Stimulated activated memory B cell treated with anti-CD40 and anti-IgM and Interleukin-4, amounts not matched to agents 10 μg/mL and 1 μg/mL and 100 μg/mL, for 72 hours (primary cell): ENCODE data around the gene GPR87.

Experiments
- ATAC-seq: fragments of 150-1000 bp; cut with Tn5 transposase; 2 replicates; pipeline ENCODE4 v1.10.0; 2021
- H3K27ac Mint-ChIP-seq: one replicate; pipeline ENCODE4 v1.8.0; 2022; ENCODE audit warnings: mild to moderate bottlenecking, mixed read lengths
- H3K27me3 Mint-ChIP-seq: one replicate; pipeline ENCODE4 v1.8.0; 2022; ENCODE audit warnings: mixed read lengths
- H3K36me3 Mint-ChIP-seq: one replicate; pipeline ENCODE4 v1.8.0; 2022; ENCODE audit warnings: mixed read lengths
- H3K4me1 Mint-ChIP-seq: one replicate; pipeline ENCODE4 v1.8.0; 2022; ENCODE audit warnings: mixed read lengths
- H3K4me3 Mint-ChIP-seq: one replicate; pipeline ENCODE4 v1.8.0; 2022; ENCODE audit warnings: mild to moderate bottlenecking, moderate library complexity, mixed read lengths
- H3K9me3 Mint-ChIP-seq: one replicate; pipeline ENCODE4 v1.8.0; 2022; ENCODE audit warnings: mixed read lengths

Gene GPR87

GRCh38 chr3:151327571-151328198 is 11.1 kb upstream of the GPR87 start:
- Mint-ChIP-seq H3K36me3 (no peaks in the 10 kb centered on the region), H3K9me3 (no peaks in the 10 kb centered on the region), H3K4me1 (peaks cover 6% of the 10 kb centered on the region), H3K27ac (no peak overlapping the region), H3K4me3 (no peak overlapping the region), H3K27me3 (no peaks in the 10 kb centered on the region)
- ATAC-seq = no peak

DNA sequence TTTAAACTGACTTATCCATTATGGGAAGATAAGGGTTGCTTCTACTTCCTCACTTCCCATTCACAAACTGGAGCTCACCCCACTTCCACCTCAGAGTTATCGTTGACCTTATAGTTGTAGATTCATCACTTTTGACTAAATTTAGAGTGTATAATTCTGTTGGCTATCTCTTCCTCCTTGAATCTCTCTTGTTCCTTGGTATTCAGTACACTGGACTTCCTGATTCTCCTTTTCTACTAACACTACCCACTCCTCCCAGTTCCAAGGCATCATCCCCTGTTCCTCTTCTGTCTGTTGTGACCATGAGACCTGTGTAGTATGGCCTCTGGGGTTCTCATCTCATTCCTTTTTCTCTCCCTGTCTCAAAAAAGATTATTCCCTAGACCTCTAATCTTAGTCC is 5.9 kb upstream of the GPR87 start:
- H3K27me3 Mint-ChIP-seq = no peaks in the 10 kb centered on the region

GRCh38 chr3:151321526-151321925 is 4.9 kb upstream of the GPR87 start:
- H3K36me3 Mint-ChIP-seq = no peaks in the 10 kb centered on the region
- peaks cover 6% of the 10 kb centered on the region for H3K4me1 Mint-ChIP-seq
- ATAC-seq = no peak
- no peak overlapping the region for H3K27ac Mint-ChIP-seq
- no peaks in the 10 kb centered on the region for H3K27me3 Mint-ChIP-seq
- H3K4me3 Mint-ChIP-seq = no peak overlapping the region
- no peaks in the 10 kb centered on the region for H3K9me3 Mint-ChIP-seq

More for the DNA sequence above, 5.9 kb upstream of the GPR87 start:
- ATAC-seq = no peak
- Mint-ChIP-seq H3K4me3 (no peak overlapping the region), H3K9me3 (no peaks in the 10 kb centered on the region), H3K4me1 (peaks cover 6% of the 10 kb centered on the region), H3K27ac (no peak overlapping the region), H3K36me3 (no peaks in the 10 kb centered on the region)

DNA sequence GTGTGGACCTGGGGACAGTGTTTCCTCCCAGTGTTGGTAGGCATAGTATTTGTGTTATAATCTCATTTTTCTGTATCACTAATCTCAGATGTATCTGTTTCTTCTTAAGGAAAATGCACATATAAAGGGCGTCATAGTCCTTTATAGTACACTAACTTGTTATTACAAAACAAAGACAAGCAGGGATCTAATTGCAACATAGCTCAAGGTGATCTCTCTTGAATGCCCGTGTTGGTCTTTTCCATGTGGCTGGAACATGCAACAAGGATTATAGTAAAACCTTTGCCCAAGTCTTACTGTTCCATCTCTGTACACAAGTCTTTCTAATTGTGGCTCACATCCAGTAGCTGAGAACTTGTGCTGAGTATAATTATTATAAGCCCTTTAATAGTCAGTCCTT is 3.5 kb upstream of the GPR87 start:
- no peak for ATAC-seq
- H3K9me3 Mint-ChIP-seq = no peaks in the 10 kb centered on the region
- H3K4me1 Mint-ChIP-seq = peaks cover 6% of the 10 kb centered on the region
- H3K36me3 Mint-ChIP-seq = no peaks in the 10 kb centered on the region
- H3K27ac Mint-ChIP-seq = no peak overlapping the region
- no peaks in the 10 kb centered on the region for H3K27me3 Mint-ChIP-seq
- H3K4me3 Mint-ChIP-seq = no peak overlapping the region

GRCh38 chr3:151319628-151320027 is 3.0 kb upstream of the GPR87 start:
- Mint-ChIP-seq H3K4me1 (peaks cover 6% of the 10 kb centered on the region), H3K27ac (no peak overlapping the region), H3K27me3 (no peaks in the 10 kb centered on the region), H3K9me3 (no peaks in the 10 kb centered on the region), H3K36me3 (no peaks in the 10 kb centered on the region), H3K4me3 (no peak overlapping the region)
- no peak for ATAC-seq

DNA sequence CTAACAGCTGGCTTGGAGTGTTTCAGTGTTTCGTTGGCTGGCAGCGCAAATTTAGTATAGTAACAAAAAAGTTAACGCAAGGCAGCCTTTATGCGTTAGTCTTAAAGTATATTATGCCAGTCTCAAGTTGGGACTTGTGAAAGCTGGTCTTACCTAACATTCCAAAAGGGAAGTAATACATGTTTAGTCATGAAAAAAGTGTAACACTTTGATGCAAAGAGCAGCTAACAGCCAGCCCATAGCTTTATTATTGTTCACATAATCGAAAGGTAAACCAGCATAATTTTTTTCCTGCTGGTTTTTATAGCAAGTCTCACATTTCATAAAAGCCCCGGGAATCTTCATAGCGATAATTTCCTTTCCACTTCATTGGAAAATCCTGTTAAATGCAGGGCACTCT is 2.4 kb upstream of the GPR87 start:
- no peaks in the 10 kb centered on the region for H3K9me3 Mint-ChIP-seq
- no peak overlapping the region for H3K4me3 Mint-ChIP-seq
- no peak overlapping the region for H3K27ac Mint-ChIP-seq
- ATAC-seq = no peak
- H3K36me3 Mint-ChIP-seq = no peaks in the 10 kb centered on the region
- peaks cover 6% of the 10 kb centered on the region for H3K4me1 Mint-ChIP-seq
- no peaks in the 10 kb centered on the region for H3K27me3 Mint-ChIP-seq

DNA sequence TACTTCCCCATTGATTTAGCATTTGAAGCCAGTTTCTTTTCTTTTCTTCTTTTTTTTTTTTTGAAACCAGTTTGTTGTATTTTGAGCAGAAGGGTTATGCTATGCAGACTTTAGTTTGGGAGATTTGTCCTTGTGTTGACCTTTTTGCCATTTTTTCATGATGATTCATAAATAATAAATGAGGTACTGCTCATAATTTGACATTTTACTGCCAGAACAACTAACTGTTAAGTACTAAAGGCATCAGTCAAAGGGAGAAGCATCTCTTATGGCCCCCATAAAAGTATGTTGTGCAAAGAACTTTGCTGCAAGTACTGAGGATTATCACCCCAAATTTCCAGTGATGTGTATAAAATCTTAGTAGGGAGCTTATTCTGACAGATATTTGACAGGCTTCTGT is 1.7 kb upstream of the GPR87 start:
- H3K9me3 Mint-ChIP-seq = no peaks in the 10 kb centered on the region
- H3K27ac Mint-ChIP-seq = no peak overlapping the region
- H3K4me3 Mint-ChIP-seq = no peak overlapping the region
- ATAC-seq = no peak
- no peaks in the 10 kb centered on the region for H3K27me3 Mint-ChIP-seq
- no peaks in the 10 kb centered on the region for H3K36me3 Mint-ChIP-seq
- peaks cover 6% of the 10 kb centered on the region for H3K4me1 Mint-ChIP-seq

GRCh38 chr3:151315846-151316245 is 774 bp downstream of the GPR87 start:
- Mint-ChIP-seq H3K36me3 (no peaks in the 10 kb centered on the region), H3K9me3 (no peaks in the 10 kb centered on the region), H3K4me1 (no peaks in the 10 kb centered on the region), H3K4me3 (no peak overlapping the region), H3K27ac (no peak overlapping the region), H3K27me3 (no peaks in the 10 kb centered on the region)
- ATAC-seq = no peak

DNA sequence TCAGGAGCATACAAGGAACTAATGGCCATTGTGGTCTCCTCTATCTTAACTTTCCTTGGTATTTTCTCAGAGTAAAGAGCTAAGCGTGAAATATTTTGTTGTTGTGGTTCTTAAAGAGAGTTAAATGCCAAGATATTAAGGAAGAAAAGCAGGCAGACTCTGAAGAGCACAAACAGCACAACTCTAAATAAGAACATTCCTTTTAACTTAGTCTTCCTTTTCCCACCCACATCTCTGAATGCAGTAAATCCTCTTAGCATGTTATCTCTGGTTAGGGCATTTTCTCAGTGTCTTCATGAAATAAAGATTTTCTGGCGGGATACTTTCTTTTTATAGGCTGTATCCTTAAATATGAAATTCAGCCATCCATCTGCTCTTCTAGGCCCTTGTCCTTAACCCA is 1.5 kb downstream of the GPR87 start:
- Mint-ChIP-seq H3K27ac (no peak overlapping the region), H3K4me1 (no peaks in the 10 kb centered on the region), H3K4me3 (no peak overlapping the region), H3K27me3 (no peaks in the 10 kb centered on the region), H3K36me3 (no peaks in the 10 kb centered on the region), H3K9me3 (no peaks in the 10 kb centered on the region)
- ATAC-seq = no peak

GRCh38 chr3:151314593-151314992 is 2.0 kb downstream of the GPR87 start:
- no peak overlapping the region for H3K4me3 Mint-ChIP-seq
- H3K27ac Mint-ChIP-seq = no peak overlapping the region
- H3K27me3 Mint-ChIP-seq = no peaks in the 10 kb centered on the region
- no peaks in the 10 kb centered on the region for H3K4me1 Mint-ChIP-seq
- H3K9me3 Mint-ChIP-seq = no peaks in the 10 kb centered on the region
- H3K36me3 Mint-ChIP-seq = no peaks in the 10 kb centered on the region
- ATAC-seq = no peak

- ATAC-seq = no peak
- no peaks in the 10 kb centered on the region for H3K27me3 Mint-ChIP-seq
- H3K4me3 Mint-ChIP-seq = no peak overlapping the region
- no peaks in the 10 kb centered on the region for H3K4me1 Mint-ChIP-seq
- no peaks in the 10 kb centered on the region for H3K36me3 Mint-ChIP-seq
- no peak overlapping the region for H3K27ac Mint-ChIP-seq
- H3K9me3 Mint-ChIP-seq = no peaks in the 10 kb centered on the region
These were observed 2.5 kb downstream of the GPR87 start for GRCh38 chr3:151314137-151314536.

GRCh38 chr3:151312972-151313371 is 3.6 kb downstream of the GPR87 start:
- Mint-ChIP-seq H3K27me3 (no peaks in the 10 kb centered on the region), H3K27ac (no peak overlapping the region), H3K4me3 (no peak overlapping the region), H3K9me3 (no peaks in the 10 kb centered on the region), H3K36me3 (no peaks in the 10 kb centered on the region), H3K4me1 (no peaks in the 10 kb centered on the region)
- ATAC-seq = no peak

- H3K27ac Mint-ChIP-seq = no peak overlapping the region
These were observed 7.1 kb downstream of the GPR87 start for GRCh38 chr3:151309566-151309965.

DNA sequence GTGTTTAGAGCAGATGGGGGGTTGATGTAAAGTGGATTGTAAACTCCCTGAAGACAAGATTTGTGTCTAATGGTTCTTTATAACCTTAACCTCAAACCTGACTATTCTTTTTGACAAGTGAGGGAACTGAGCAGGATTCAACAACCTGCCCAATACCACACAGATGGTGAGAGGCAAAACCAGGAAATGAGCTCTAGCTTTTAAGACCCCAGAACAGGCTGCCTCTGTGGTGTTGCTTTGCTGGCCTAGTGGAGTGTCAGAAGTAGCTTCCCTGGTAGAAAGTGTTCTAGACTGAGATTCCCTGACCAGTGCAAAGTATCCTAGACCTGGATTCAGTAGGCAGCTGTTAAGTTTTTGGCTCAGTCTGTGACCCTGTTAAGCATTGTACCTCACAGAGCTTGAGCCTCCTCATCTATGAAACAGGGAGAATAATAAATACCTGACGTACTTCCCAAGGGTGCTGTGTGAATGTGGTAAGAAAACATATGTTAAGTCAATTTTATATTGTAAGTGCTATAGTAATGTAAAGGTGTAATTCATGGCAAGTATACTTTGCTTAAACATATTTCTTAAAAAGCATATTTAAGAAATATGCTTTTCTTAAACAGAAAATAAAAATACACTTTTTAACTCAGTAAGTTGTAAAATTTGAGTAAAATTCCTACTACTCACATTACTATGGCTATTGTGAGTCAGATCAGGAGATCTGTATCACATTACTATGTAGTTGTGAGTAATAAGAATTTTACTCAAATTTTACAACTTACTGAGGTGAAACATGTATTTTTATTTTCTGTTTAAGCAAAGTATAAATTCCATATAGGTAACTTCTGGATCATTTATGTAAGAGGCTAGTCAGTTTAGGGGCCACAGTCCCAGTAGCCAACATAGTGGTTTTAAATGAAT is 8.8 kb downstream of the GPR87 start:
- no peaks in the 10 kb centered on the region for H3K36me3 Mint-ChIP-seq
- ATAC-seq = no peak
- H3K4me3 Mint-ChIP-seq = no peak overlapping the region
- peaks cover 15% of the 10 kb centered on the region for H3K27me3 Mint-ChIP-seq
- H3K9me3 Mint-ChIP-seq = no peaks in the 10 kb centered on the region
- H3K27ac Mint-ChIP-seq = no peak overlapping the region
- H3K4me1 Mint-ChIP-seq = no peaks in the 10 kb centered on the region

More at GRCh38 chr3:151309566-151309965, 7.1 kb downstream of the GPR87 start:
- H3K27me3 Mint-ChIP-seq = no peaks in the 10 kb centered on the region
- no peaks in the 10 kb centered on the region for H3K9me3 Mint-ChIP-seq
- ATAC-seq = no peak
- no peaks in the 10 kb centered on the region for H3K36me3 Mint-ChIP-seq
- H3K4me3 Mint-ChIP-seq = no peak overlapping the region
- H3K4me1 Mint-ChIP-seq = no peaks in the 10 kb centered on the region

- no peak for ATAC-seq
- H3K4me1 Mint-ChIP-seq = no peaks in the 10 kb centered on the region
- H3K27me3 Mint-ChIP-seq = peaks cover 19% of the 10 kb centered on the region
- no peaks in the 10 kb centered on the region for H3K36me3 Mint-ChIP-seq
- no peaks in the 10 kb centered on the region for H3K9me3 Mint-ChIP-seq
- H3K4me3 Mint-ChIP-seq = no peak overlapping the region
- no peak overlapping the region for H3K27ac Mint-ChIP-seq
These were observed 9.5 kb downstream of the GPR87 start for GRCh38 chr3:151307131-151307530.

DNA sequence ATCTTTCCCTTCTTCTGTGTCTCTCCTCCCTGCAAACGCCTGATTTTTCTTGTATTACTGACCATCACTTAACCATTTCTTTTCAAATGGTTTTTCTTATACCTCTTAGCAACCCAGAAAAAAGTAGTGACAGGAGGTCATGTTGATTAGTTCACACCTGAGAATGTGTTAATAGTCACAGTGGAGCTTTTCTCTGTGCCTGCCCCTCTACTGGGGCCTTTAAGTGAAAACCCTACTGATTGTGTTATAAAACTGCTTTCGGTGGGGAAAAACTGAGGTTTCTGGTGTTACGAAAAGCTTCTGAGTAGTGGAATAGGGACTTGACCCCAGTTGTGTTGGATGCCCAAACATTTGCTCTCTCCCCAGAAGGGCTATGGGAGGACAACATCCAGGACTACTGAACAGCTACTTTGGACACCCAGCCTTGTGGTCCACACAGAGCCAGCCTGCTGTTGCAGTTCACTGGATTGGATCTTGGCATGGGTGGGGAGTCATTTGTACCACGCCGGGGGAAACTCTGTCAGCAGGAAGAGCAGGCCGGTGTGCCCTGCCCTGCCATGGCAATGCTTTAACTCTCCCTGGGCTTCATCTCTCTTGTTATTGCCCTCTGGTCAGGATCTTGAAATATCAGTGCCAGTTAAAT is 10.3 kb downstream of the GPR87 start:
- ATAC-seq = no peak
- no peak overlapping the region for H3K27ac Mint-ChIP-seq

More for the DNA sequence above, 10.3 kb downstream of the GPR87 start:
- no peaks in the 10 kb centered on the region for H3K9me3 Mint-ChIP-seq
- no peaks in the 10 kb centered on the region for H3K36me3 Mint-ChIP-seq
- H3K27me3 Mint-ChIP-seq = peaks cover 19% of the 10 kb centered on the region
- no peaks in the 10 kb centered on the region for H3K4me1 Mint-ChIP-seq
- H3K4me3 Mint-ChIP-seq = no peak overlapping the region
